ENCODE measurements around the gene LGALS3BP. TPM values are rescaled to one million over a fixed set of nuclear protein-coding genes. Genes with fewer than 3 reads are reported as not detected.

LGALS3BP gene
- total and polyA plus RNA-seq, 2 of the 4 experiments (the other 2 are of a cell fraction): 33.7 to 273 TPM

GRCh38 chr17:78962345-78962983 lies 17.3 kb downstream of the LGALS3BP start (continued):
- TF ChIP-seq MAZ (IDR thresholded peaks at IDR 0.05; ENCODE audit: borderline replicate concordance, low read depth, low read length): no peak

- Histone ChIP-seq H3K9me1 (ENCODE audit: insufficient read depth, low read length) (no peaks in the 10 kb centered on the region), H2BK5ac (ENCODE audit: low read depth, low read length, poor library complexity, severe bottlenecking) (no peak overlapping the region), H3K27ac (ENCODE audit: insufficient read depth, low read length) (no peak overlapping the region), H2BK120ac (ENCODE audit: low read depth, low read length) (no peak overlapping the region), H2AFZ (replicated peaks; ENCODE audit: low read length, poor library complexity) (no peak overlapping the region), H4K8ac (ENCODE audit: low read depth in 2 of 2, low read length in 2 of 2) (no peak overlapping the region), H3K14ac (replicated peaks; ENCODE audit: low read depth, low read length) (no peak overlapping the region), H2AK9ac (replicated peaks; ENCODE audit: low read depth, low read length, poor library complexity) (peak overlapping the region; percentile 49), H2BK15ac (ENCODE audit: low read depth, low read length) (no peak overlapping the region), H4K20me1 (ENCODE audit: insufficient read depth, low read length) (no peaks in the 10 kb centered on the region), H3K36me3 (ENCODE audit: control insufficient read depth, insufficient read depth, low read length) (peaks cover 1% of the 10 kb centered on the region; the same call in 1 of the 2 replicates), H3K23ac (ENCODE audit: low read depth, low read length) (no peak overlapping the region), H3K18ac (ENCODE audit: low read depth, low read length) (no peak overlapping the region), H3K56ac (ENCODE audit: extremely low read depth, insufficient read depth, low read length) (no peak overlapping the region), H2AK5ac (ENCODE audit: low read depth, low read length) (no peak overlapping the region), H3K79me1 (ENCODE audit: low read depth in 1 of 2, low read length in 2 of 2) (no peaks in the 10 kb centered on the region; a peak in 1 of 4 replicates), H3K27me3 (ENCODE audit: control insufficient read depth, insufficient read depth, low read length) (no peaks in the 10 kb centered on the region), H3K4me2 (ENCODE audit: low read depth, low read length) (no peak overlapping the region), H4K91ac (ENCODE audit: insufficient read depth, low read depth, low read length) (no peak overlapping the region), H3K4me3 (ENCODE audit: insufficient read depth, low read depth, low read length) (no peak overlapping the region), H3K4me1 (ENCODE audit: control insufficient read depth, insufficient read depth, low read length) (peaks cover 7% of the 10 kb centered on the region), H2BK20ac (ENCODE audit: low read depth, low read length) (no peak overlapping the region), H3K9ac (ENCODE audit: low read depth, low read length) (no peak overlapping the region), H3K4ac (ENCODE audit: low read depth, low read length) (no peak overlapping the region), H4K5ac (ENCODE audit: low read depth, low read length) (no peak overlapping the region), H3K9me3 (ENCODE audit: control insufficient read depth, insufficient read depth, low read length) (no peaks in the 10 kb centered on the region)
- dilution Hi-C loops (cut with HindIII; ENCODE audit: low sequenced_read_pairs, unreplicated experiment) (no loop called here), in situ Hi-C loops (cut with MboI; ENCODE audit: low sequenced_read_pairs) (loop anchor here (25.0 kb wide), 1 partner anchor 474 kb away; no protein-coding TSS in a partner anchor), intact Hi-C loops (cut with micrococcal nuclease) (no loop called here)
- no peak for ATAC-seq (ENCODE audit: low read depth)
- no peak for DNase-seq
- POLR2A ChIA-PET (ENCODE audit: unreplicated experiment): no interaction called here
- 100% methylated on average over 1 of the region's 4 CpGs; no CpG with 5 or more reads in 1 of the 2 experiments for WGBS, 2 experiments (ENCODE audit: extremely low coverage in 2 of 2, insufficient read length in 1 of 2)
- BruUV-seq (replicated peaks): no TSS peak
- CTCF ChIA-PET: interaction anchor here (0.6 kb wide), 1 partner anchor 119 kb away, joined by 3 read pairs; no protein-coding TSS in a partner anchor
- no peak for TF ChIP-seq NFE2L2 (IDR thresholded peaks at IDR 0.05; ENCODE audit: low read depth, low read length)
- TF ChIP-seq SMC3 (IDR thresholded peaks at IDR 0.05; ENCODE audit: low read depth, low read length): no peak
- no peak for TF ChIP-seq RFX5 (IDR thresholded peaks at IDR 0.05; ENCODE audit: low read depth, low read length)
- no peak for TF ChIP-seq RCOR1 (IDR thresholded peaks at IDR 0.05; ENCODE audit: insufficient replicate concordance, low read length)
- TF ChIP-seq, protein P1, sequence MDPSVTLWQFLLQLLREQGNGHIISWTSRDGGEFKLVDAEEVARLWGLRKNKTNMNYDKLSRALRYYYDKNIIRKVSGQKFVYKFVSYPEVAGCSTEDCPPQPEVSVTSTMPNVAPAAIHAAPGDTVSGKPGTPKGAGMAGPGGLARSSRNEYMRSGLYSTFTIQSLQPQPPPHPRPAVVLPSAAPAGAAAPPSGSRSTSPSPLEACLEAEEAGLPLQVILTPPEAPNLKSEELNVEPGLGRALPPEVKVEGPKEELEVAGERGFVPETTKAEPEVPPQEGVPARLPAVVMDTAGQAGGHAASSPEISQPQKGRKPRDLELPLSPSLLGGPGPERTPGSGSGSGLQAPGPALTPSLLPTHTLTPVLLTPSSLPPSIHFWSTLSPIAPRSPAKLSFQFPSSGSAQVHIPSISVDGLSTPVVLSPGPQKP (IDR thresholded peaks at IDR 0.05; ENCODE audit: borderline replicate concordance, low read depth, low read length): no peak
- TF ChIP-seq CEBPB (IDR thresholded peaks at IDR 0.05; ENCODE audit: low read depth, low read length): no peak
- no peak for TF ChIP-seq POLR2A (IDR thresholded peaks at IDR 0.05; ENCODE audit: low read depth, low read length)
- no peak for TF ChIP-seq RAD21 (IDR thresholded peaks at IDR 0.05; ENCODE audit: low read length)
- TF ChIP-seq MXI1 (IDR thresholded peaks at IDR 0.05; ENCODE audit: borderline replicate concordance, low read depth, low read length): no peak
- no peak for TF ChIP-seq USF2 (IDR thresholded peaks at IDR 0.05; ENCODE audit: low read depth, low read length)
- no peak for TF ChIP-seq CTCF (conservative IDR thresholded peaks at IDR 0.05; ENCODE audit: low read depth, low read length)
- no peak for TF ChIP-seq CHD1 (IDR thresholded peaks at IDR 0.05; ENCODE audit: low read depth, low read length)
- no peak for TF ChIP-seq FOS (IDR thresholded peaks at IDR 0.05; ENCODE audit: low read depth, low read length)
Observed at GRCh38 chr17:78961571-78961970, 18.2 kb downstream of the LGALS3BP start.
